KMS-11 (cell line): ENCODE results near the gene PIN1.
"Not testable (repeated sequence)": the region's sequence is repeated elsewhere in the genome, so short reads cannot be mapped to it uniquely, and the experiment has no call there.

Experiments used
- H2AFZ ChIP-seq: fragments of 200-600 bp; sonication (generic); 2 replicates; pipeline ENCODE4 v1.6.1; 2016; ENCODE audit warnings: antibody characterized with exemption, mixed run types, low read depth
- H3K27ac ChIP-seq: fragments of 200-600 bp; sonication (generic); 2 replicates; pipeline ENCODE4 v1.6.1; 2016; ENCODE audit warnings: mild to moderate bottlenecking, mixed run types
- H3K27me3 ChIP-seq: fragments of 200-600 bp; sonication (generic); 2 replicates; pipeline ENCODE4 v1.6.1; 2017; ENCODE audit warnings: mild to moderate bottlenecking, low read depth, mixed run types, moderate library complexity; ENCODE audit not compliant: insufficient read depth
- H3K36me3 ChIP-seq: fragments of 200-600 bp; sonication (generic); 2 replicates; pipeline ENCODE4 v1.6.1; 2017; ENCODE audit warnings: mild to moderate bottlenecking, mixed run types; ENCODE audit not compliant: insufficient read depth
- H3K4me1 ChIP-seq: fragments of 200-600 bp; sonication (generic); 2 replicates; pipeline ENCODE4 v1.6.1; 2016; ENCODE audit warnings: mild to moderate bottlenecking, low read depth, mixed run types; ENCODE audit not compliant: poor library complexity, severe bottlenecking
- H3K4me2 ChIP-seq: fragments of 200-600 bp; sonication (generic); 2 replicates; pipeline ENCODE4 v1.7.0; 2016; ENCODE audit warnings: mild to moderate bottlenecking, mixed run types
- H3K4me3 ChIP-seq: fragments of 200-600 bp; sonication (generic); IDR thresholded peaks from 2 replicates; pipeline ENCODE4 v1.6.1; 2017; ENCODE audit warnings: low read depth, low read length, mixed read lengths; ENCODE audit not compliant: insufficient read depth
- H3K79me2 ChIP-seq: fragments of 200-600 bp; sonication (generic); 2 replicates; pipeline ENCODE4 v1.6.1; 2016; ENCODE audit warnings: low read depth, mixed run types; ENCODE audit not compliant: insufficient read depth
- H3K9ac ChIP-seq: fragments of 200-600 bp; sonication (generic); 2 replicates; pipeline ENCODE4 v1.6.1; 2016; ENCODE audit warnings: mild to moderate bottlenecking, mixed run types
- H4K20me1 ChIP-seq: fragments of 200-600 bp; sonication (generic); 2 replicates; pipeline ENCODE4 v1.6.1; 2016; ENCODE audit warnings: mild to moderate bottlenecking, mixed run types; ENCODE audit not compliant: insufficient read depth
- TF ChIP-seq, protein P1 (sequence below): fragments of 200-600 bp; sonication (generic); conservative IDR thresholded peaks from 2 replicates; pipeline ENCODE4 v1.6.1; 2017; ENCODE audit warnings: low read depth, mild to moderate bottlenecking, antibody characterized with exemption, low read length, moderate library complexity, mixed read lengths

PIN1 gene

DNA sequence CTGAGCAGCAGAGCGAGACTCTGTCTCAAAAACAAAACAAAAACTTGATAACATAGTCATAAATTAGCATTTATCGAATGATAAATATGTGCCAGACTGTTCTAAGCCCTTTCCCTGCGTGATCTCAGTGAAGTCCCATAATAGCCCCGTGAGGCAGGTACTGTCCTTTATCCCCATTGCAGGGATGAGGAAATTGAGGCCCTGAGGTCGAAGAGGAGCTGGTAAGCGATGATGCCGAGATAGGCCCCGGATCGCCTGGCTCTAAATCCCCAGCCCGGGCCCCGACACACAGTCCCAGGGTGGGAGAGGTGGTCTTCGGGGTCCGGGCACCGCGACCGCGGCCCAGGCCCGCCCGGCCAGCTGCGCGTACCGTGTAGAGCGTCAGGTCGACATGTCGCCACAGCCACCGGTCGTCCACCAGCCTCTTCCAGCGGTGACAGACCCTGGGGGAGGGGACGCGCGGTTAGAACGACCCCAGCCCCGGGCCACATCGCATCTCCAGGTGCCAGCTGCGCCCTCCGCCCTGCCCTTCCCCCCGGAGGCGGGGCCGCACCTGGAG, 16.9 kb upstream of the PIN1 start:
- H3K79me2 ChIP-seq: peaks cover 44% of the 10 kb centered on the region
- no peaks in the 10 kb centered on the region for H3K27me3 ChIP-seq
- H3K4me1 ChIP-seq: peaks cover 48% of the 10 kb centered on the region
- H3K36me3 ChIP-seq: peaks cover 7% of the 10 kb centered on the region; the same call in 1 of the 2 replicates
- no peaks in the 10 kb centered on the region for H4K20me1 ChIP-seq
- peak overlapping the region; percentile 60 for H3K9ac ChIP-seq
- H3K27ac ChIP-seq: peak overlapping the region; percentile 71
- H3K4me3 ChIP-seq: no peak overlapping the region
- peak overlapping the region; percentile 62 for H2AFZ ChIP-seq
- H3K4me2 ChIP-seq: peak overlapping the region; percentile 61
- TF ChIP-seq, protein P1, sequence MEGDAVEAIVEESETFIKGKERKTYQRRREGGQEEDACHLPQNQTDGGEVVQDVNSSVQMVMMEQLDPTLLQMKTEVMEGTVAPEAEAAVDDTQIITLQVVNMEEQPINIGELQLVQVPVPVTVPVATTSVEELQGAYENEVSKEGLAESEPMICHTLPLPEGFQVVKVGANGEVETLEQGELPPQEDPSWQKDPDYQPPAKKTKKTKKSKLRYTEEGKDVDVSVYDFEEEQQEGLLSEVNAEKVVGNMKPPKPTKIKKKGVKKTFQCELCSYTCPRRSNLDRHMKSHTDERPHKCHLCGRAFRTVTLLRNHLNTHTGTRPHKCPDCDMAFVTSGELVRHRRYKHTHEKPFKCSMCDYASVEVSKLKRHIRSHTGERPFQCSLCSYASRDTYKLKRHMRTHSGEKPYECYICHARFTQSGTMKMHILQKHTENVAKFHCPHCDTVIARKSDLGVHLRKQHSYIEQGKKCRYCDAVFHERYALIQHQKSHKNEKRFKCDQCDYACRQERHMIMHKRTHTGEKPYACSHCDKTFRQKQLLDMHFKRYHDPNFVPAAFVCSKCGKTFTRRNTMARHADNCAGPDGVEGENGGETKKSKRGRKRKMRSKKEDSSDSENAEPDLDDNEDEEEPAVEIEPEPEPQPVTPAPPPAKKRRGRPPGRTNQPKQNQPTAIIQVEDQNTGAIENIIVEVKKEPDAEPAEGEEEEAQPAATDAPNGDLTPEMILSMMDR: no peak

DNA sequence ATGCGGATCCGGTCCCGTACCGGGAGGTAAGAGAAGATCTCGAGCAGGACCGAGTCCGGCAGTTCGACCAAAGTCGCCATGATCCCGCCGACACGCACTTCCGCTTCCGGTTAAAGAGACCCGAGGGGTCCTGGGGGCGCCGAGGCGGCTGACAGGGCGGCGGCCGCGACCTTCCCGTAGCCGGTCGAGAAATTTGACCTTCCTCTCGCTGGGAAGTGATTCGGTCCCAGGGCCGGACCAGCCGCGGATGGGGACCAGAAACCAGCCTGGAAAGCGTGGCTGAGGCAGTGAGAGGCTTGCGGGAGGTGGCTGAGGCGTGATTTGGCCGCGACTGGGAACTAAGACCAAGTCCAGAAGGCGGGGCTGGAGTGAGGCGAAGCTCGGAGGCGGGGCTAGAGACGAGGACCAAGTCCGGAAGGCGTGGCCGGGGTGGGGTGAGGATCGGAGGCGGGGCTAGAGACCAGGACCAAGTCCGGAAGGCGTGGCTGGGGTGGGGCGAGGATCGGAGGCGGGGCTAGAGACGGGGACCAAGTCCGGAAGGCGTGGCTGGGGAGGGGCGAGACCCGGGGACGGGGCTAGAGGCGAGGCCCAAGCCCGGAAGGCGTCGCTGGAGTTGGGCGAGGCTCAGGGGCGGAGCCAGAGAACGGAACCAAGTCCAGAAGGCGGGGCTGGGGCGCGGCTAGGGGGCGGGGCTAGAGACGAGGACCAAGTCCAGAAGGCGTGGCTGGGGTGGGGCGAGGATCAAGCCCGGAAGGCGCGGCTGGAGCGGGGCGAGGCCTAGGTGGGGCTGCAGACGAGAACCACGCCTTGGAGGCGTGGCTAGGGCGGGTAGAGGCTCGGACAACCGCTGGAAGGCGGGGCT, 16.2 kb upstream of the PIN1 start, which contains the start of gene FBXL12:
Gene FBXL12, minus strand, starts transcription at position 346 of the 862 bp plus-strand sequence. Its CDS starts 266 bp downstream, at position 80.
- Histone ChIP-seq H2AFZ (peak within 1 kb of the TSS; percentile 62), H3K27ac (peak within 1 kb of the TSS; percentile 71), H3K79me2 (peaks cover 42% of the 10 kb centered on the region), H3K9ac (peak within 1 kb of the TSS; percentile 60), H3K27me3 (no peaks in the 10 kb centered on the region), H3K4me3 (no peak within 1 kb of the TSS), H3K4me1 (peaks cover 55% of the 10 kb centered on the region), H4K20me1 (no peaks in the 10 kb centered on the region), H3K4me2 (peak within 1 kb of the TSS; percentile 67), H3K36me3 (peaks cover 7% of the 10 kb centered on the region; the same call in 1 of the 2 replicates)
- TF ChIP-seq, protein P1: no peak

DNA sequence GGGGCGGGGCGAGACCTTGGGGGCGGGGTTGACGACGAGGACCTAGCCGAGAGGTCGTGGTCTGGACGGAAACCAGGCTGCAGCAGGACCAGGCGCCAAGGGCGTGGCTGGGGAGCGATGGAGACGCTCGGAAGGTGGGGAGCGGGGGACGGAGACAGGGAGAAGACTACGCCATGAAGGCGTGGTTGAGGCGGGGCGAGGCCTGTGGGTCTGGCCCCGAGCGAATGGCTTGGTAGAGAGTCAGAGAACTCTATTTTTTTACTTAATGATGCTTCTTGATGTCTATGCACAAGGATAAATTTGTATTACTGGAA, 15.6 kb upstream of the PIN1 start:
- peaks cover 61% of the 10 kb centered on the region for H3K4me1 ChIP-seq
- no peak overlapping the region for H3K4me3 ChIP-seq
- no peaks in the 10 kb centered on the region for H3K27me3 ChIP-seq
- peak overlapping the region; percentile 67 for H3K4me2 ChIP-seq
- TF ChIP-seq, protein P1: no peak
- peak overlapping the region; percentile 29; the same call in 1 of the 2 replicates for H3K27ac ChIP-seq
- H4K20me1 ChIP-seq: no peaks in the 10 kb centered on the region
- peaks cover 7% of the 10 kb centered on the region; the same call in 1 of the 2 replicates for H3K36me3 ChIP-seq
- H2AFZ ChIP-seq: peak overlapping the region; percentile 44
- peaks cover 41% of the 10 kb centered on the region for H3K79me2 ChIP-seq
- H3K9ac ChIP-seq: no peak overlapping the region

DNA sequence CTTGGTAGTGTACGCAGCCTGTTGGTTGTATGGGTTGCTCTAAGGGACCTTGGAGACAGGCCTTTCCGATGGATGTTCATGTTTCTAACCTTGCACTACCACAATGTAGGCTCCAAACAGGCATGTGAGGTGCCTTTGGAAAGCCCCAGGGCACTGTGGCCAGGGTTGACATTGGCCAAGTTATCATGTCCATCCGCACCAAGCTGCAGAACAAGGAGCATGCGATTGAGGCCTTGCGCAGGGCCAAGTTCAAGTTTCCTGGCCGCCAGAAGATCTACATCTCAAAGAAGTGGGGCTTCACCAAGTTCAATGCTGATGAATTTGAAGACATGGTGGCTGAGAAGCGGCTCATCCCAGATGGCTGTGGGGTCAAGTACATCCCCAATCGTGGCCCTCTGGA, 15.1 kb upstream of the PIN1 start:
- H3K36me3 ChIP-seq, H4K20me1 ChIP-seq, H3K4me3 ChIP-seq, H3K27me3 ChIP-seq, H3K9ac ChIP-seq: not testable (repeated sequence)
- H3K27ac ChIP-seq: peak overlapping the region; percentile 29; the same call in 1 of the 2 replicates
- H2AFZ ChIP-seq: peak overlapping the region; percentile 44
- H3K4me2 ChIP-seq: peak overlapping the region; percentile 67
- H3K79me2 ChIP-seq: peaks cover 40% of the 10 kb centered on the region
- peaks cover 65% of the 10 kb centered on the region for H3K4me1 ChIP-seq
